Lung (tissue), 12 donors: ENCODE measurements around the gene API5. TPM values are rescaled to one million over a fixed set of nuclear protein-coding genes. Genes with fewer than 3 reads are reported as not detected.

Experiments
- ATAC-seq: fragments of 200-7000 bp; cut with Tn5 transposase; one replicate; pipeline ENCODE4 v1.9.1; 2020; ENCODE audit warnings: moderate number of reproducible peaks; ENCODE audit not compliant: insufficient read depth, low FRiP score
- DNase-seq, 3 donors: peaks; one replicate each; pipeline ENCODE4 v3.0.0-alpha.2; 2013 to 2017
- H3K27ac ChIP-seq, 2 donors: one replicate each; pipeline ENCODE4 v1.5.1; 2013; ENCODE audit warnings: mild to moderate bottlenecking in 2 of 2, moderate library complexity in 2 of 2, control low read depth in 1 of 2, inconsistent platforms in 1 of 2, low read depth in 1 of 2, low read length in 1 of 2
- H3K27me3 ChIP-seq, 3 donors: one replicate each; pipeline ENCODE4 v1.5.1; 2013; ENCODE audit warnings: low read length in 2 of 3; ENCODE audit not compliant: control insufficient read depth in 3 of 3, insufficient read depth in 3 of 3
- H3K36me3 ChIP-seq, 4 donors: one replicate each; pipeline ENCODE4 v1.5.1; 2013; ENCODE audit warnings: low read length in 4 of 4, mild to moderate bottlenecking in 1 of 4, moderate library complexity in 1 of 4; ENCODE audit not compliant: control insufficient read depth in 4 of 4, insufficient read depth in 4 of 4
- H3K4me1 ChIP-seq, 5 donors: one replicate each; pipeline ENCODE4 v1.5.1; 2013; ENCODE audit warnings: low read length in 5 of 5, mild to moderate bottlenecking in 2 of 5, moderate library complexity in 1 of 5; ENCODE audit not compliant: control insufficient read depth in 5 of 5, insufficient read depth in 5 of 5
- H3K4me3 ChIP-seq: one replicate; pipeline ENCODE4 v1.5.1; 2013; ENCODE audit warnings: mild to moderate bottlenecking, control low read depth, moderate library complexity
- H3K9ac ChIP-seq, 2 donors: one replicate each; pipeline ENCODE4 v1.5.1; 2013; ENCODE audit warnings: low read length in 2 of 2, control low read depth in 1 of 2; ENCODE audit not compliant: insufficient read depth in 1 of 2
- H3K9me3 ChIP-seq, 4 donors: one replicate each; pipeline ENCODE4 v1.5.1; 2013; ENCODE audit warnings: low read length in 3 of 4, mild to moderate bottlenecking in 1 of 4, moderate library complexity in 1 of 4; ENCODE audit not compliant: control insufficient read depth in 4 of 4, insufficient read depth in 3 of 4
- WGBS, 2 donors: extraction: QIAGEN DNeasy Blood & Tissue Kit; methylation state at CpG; one replicate each; pipeline ENCODE4 v1.1.7; 2013; 5-methylcytosine and 5-hydroxymethylcytosine counted together
- polyA plus RNA-seq, 2 donors: library from polyadenylated mRNA; stranded (reverse); fragments of 200-250 nt; gene quantifications; one replicate each; pipeline ENCODE4 v1.2.1, GENCODE V29; 2013
- total RNA-seq, 2 donors: library from RNA; depleted of rRNA in 1 of 2; stranded (reverse); fragments of >200 nt in 1 of 2; gene quantifications; one replicate each; pipeline ENCODE4 v1.2.1, GENCODE V29; 2014 to 2021
- TF ChIP-seq, protein P1 (sequence below): IDR thresholded peaks from 2 replicates; pipeline ENCODE4 v1.5.1; 2012; ENCODE audit warnings: mild to moderate bottlenecking; ENCODE audit errors: control extremely low read depth, extremely low read depth
- donor health status: control.
- donor health status: control.
- donor health status: Bipolar disorder and iron deficiency.
- donor health status: healthy.
- donor health status: DM: yes; HTN: yes; CAD: no.

API5 gene
- total and polyA plus RNA-seq, 4 donors: 26.6 to 88.6 (median 65.8) TPM

GRCh38 chr11:43377389-43377788, 65.6 kb downstream of the API5 start:
- no peak overlapping the region for H3K4me3 ChIP-seq
- no peak overlapping the region for H3K27ac ChIP-seq
- TF ChIP-seq, protein P1, sequence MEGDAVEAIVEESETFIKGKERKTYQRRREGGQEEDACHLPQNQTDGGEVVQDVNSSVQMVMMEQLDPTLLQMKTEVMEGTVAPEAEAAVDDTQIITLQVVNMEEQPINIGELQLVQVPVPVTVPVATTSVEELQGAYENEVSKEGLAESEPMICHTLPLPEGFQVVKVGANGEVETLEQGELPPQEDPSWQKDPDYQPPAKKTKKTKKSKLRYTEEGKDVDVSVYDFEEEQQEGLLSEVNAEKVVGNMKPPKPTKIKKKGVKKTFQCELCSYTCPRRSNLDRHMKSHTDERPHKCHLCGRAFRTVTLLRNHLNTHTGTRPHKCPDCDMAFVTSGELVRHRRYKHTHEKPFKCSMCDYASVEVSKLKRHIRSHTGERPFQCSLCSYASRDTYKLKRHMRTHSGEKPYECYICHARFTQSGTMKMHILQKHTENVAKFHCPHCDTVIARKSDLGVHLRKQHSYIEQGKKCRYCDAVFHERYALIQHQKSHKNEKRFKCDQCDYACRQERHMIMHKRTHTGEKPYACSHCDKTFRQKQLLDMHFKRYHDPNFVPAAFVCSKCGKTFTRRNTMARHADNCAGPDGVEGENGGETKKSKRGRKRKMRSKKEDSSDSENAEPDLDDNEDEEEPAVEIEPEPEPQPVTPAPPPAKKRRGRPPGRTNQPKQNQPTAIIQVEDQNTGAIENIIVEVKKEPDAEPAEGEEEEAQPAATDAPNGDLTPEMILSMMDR: no peak

DNA sequence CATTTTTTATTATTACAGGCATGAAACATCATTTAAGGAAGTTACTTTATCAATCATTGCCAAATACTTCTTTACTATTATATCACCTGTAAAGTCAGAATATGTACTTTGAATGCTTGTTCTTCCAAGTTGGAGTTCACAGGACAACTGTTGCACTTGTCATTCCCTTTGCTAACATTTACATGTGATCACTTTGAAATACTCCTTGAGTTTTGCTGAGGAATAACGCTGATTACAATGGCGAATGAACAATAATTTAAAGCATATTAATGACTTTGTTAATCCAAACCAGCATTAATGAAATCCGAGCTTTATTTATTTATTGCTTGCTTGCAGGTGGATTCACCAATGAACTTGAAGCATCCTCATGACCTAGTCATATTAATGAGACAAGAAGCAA, 67.1 kb downstream of the API5 start:
- ATAC-seq: no peak
- no peak for DNase-seq
- H3K4me3 ChIP-seq: no peak overlapping the region
- no peaks in the 10 kb centered on the region for H3K27me3 ChIP-seq
- no peaks in the 10 kb centered on the region for H3K9me3 ChIP-seq
- TF ChIP-seq, protein P1: no peak
- H3K9ac ChIP-seq: no peak overlapping the region
- H3K36me3 ChIP-seq: peaks cover 0 to 6% (median 3%) of the 10 kb centered on the region in 4 donors
- peaks cover 0 to 5% (median 0%) of the 10 kb centered on the region in 5 donors for H3K4me1 ChIP-seq
- WGBS, 2 donors: 94 to 96% methylated on average over 3 of the region's 3 CpGs
- no peak overlapping the region for H3K27ac ChIP-seq

More at GRCh38 chr11:43377389-43377788, 65.6 kb downstream of the API5 start:
- ATAC-seq (no peak), DNase-seq (peak in 1 of 3 donors; percentile 8)
- Histone ChIP-seq H3K27me3 (no peaks in the 10 kb centered on the region), H3K36me3 (peaks cover 0 to 6% (median 3%) of the 10 kb centered on the region in 4 donors), H3K9ac (no peak overlapping the region), H3K9me3 (no peaks in the 10 kb centered on the region), H3K4me1 (peaks cover 0 to 5% (median 0%) of the 10 kb centered on the region in 5 donors)

GRCh38 chr11:43381802-43382201, 70.0 kb downstream of the API5 start:
- Histone ChIP-seq H3K4me1 (no peaks in the 10 kb centered on the region), H3K36me3 (peaks cover 0 to 6% (median 6%) of the 10 kb centered on the region in 4 donors), H3K27ac (no peak overlapping the region), H3K9ac (no peak overlapping the region), H3K27me3 (no peaks in the 10 kb centered on the region), H3K9me3 (no peaks in the 10 kb centered on the region), H3K4me3 (no peak overlapping the region)
- DNase-seq (no peak), ATAC-seq (no peak)
- 62 to 79% methylated on average over 2 of the region's 2 CpGs for WGBS, 2 donors
- TF ChIP-seq, protein P1: no peak

- no peak for ATAC-seq
- H3K36me3 ChIP-seq: peaks cover 0 to 12% (median 6%) of the 10 kb centered on the region in 4 donors
- H3K27me3 ChIP-seq: no peaks in the 10 kb centered on the region
- TF ChIP-seq, protein P1: no peak
- WGBS, 2 donors: 84 to 91% methylated on average over 1 of the region's 1 CpG
- H3K9ac ChIP-seq: no peak overlapping the region
- H3K9me3 ChIP-seq: no peaks in the 10 kb centered on the region
- H3K4me1 ChIP-seq: no peaks in the 10 kb centered on the region
- H3K4me3 ChIP-seq: no peak overlapping the region
- H3K27ac ChIP-seq: no peak overlapping the region
- DNase-seq: no peak
Measured at GRCh38 chr11:43382614-43383013, 70.8 kb downstream of the API5 start.
